ENCODE data around the gene CFAP70.

CFAP70 gene

GRCh38 chr10:73386583-73386982, 27.9 kb upstream of the CFAP70 start:
- Histone ChIP-seq H3K4me3 (ENCODE audit: low read depth in 1 of 2, low read length in 1 of 2) (no peak overlapping the region), H3K27ac (no peak overlapping the region), H3K9me3 (no peaks in the 10 kb centered on the region), H3K27me3 (no peaks in the 10 kb centered on the region), H3K36me3 (peaks cover 89% of the 10 kb centered on the region), H3K4me1 (ENCODE audit: control insufficient read depth in 1 of 2, insufficient read depth in 1 of 2, low read depth in 1 of 2, low read length in 1 of 2) (no peaks in the 10 kb centered on the region)
- no peak for TF ChIP-seq CTCF (IDR thresholded peaks at IDR 0.05)

- H3K4me1 ChIP-seq (ENCODE audit: control insufficient read depth in 1 of 2, insufficient read depth in 1 of 2, low read depth in 1 of 2, low read length in 1 of 2): no peaks in the 10 kb centered on the region
- H3K36me3 ChIP-seq: peaks cover 95% of the 10 kb centered on the region
- no peak overlapping the region for H3K4me3 ChIP-seq (ENCODE audit: low read depth in 1 of 2, low read length in 1 of 2)
- H3K9me3 ChIP-seq: no peaks in the 10 kb centered on the region
- no peaks in the 10 kb centered on the region for H3K27me3 ChIP-seq
- no peak overlapping the region for H3K27ac ChIP-seq
- no peak for TF ChIP-seq CTCF (IDR thresholded peaks at IDR 0.05)
Observed at GRCh38 chr10:73379064-73379748, 20.5 kb upstream of the CFAP70 start.

GRCh38 chr10:73376679-73377078, 18.0 kb upstream of the CFAP70 start:
- no peak for TF ChIP-seq CTCF (IDR thresholded peaks at IDR 0.05)
- Histone ChIP-seq H3K4me1 (ENCODE audit: control insufficient read depth in 1 of 2, insufficient read depth in 1 of 2, low read depth in 1 of 2, low read length in 1 of 2) (no peaks in the 10 kb centered on the region), H3K4me3 (ENCODE audit: low read depth in 1 of 2, low read length in 1 of 2) (no peak overlapping the region), H3K9me3 (no peaks in the 10 kb centered on the region), H3K27me3 (no peaks in the 10 kb centered on the region), H3K36me3 (peaks cover 84% of the 10 kb centered on the region), H3K27ac (no peak overlapping the region)

GRCh38 chr10:73368238-73368637, 9.6 kb upstream of the CFAP70 start:
- Histone ChIP-seq H3K4me1 (ENCODE audit: control insufficient read depth in 1 of 2, insufficient read depth in 1 of 2, low read depth in 1 of 2, low read length in 1 of 2) (no peaks in the 10 kb centered on the region), H3K36me3 (peaks cover 61% of the 10 kb centered on the region), H3K27me3 (no peaks in the 10 kb centered on the region), H3K4me3 (ENCODE audit: low read depth in 1 of 2, low read length in 1 of 2) (no peak overlapping the region), H3K9me3 (no peaks in the 10 kb centered on the region), H3K27ac (no peak overlapping the region)
- no peak for TF ChIP-seq CTCF (IDR thresholded peaks at IDR 0.05)

GRCh38 chr10:73366381-73367298, 8.0 kb upstream of the CFAP70 start:
- no peak for TF ChIP-seq CTCF (IDR thresholded peaks at IDR 0.05)
- peaks cover 51% of the 10 kb centered on the region for H3K36me3 ChIP-seq
- no peaks in the 10 kb centered on the region for H3K9me3 ChIP-seq
- H3K4me3 ChIP-seq (ENCODE audit: low read depth in 1 of 2, low read length in 1 of 2): no peak overlapping the region
- no peaks in the 10 kb centered on the region for H3K4me1 ChIP-seq (ENCODE audit: control insufficient read depth in 1 of 2, insufficient read depth in 1 of 2, low read depth in 1 of 2, low read length in 1 of 2)
- no peak overlapping the region for H3K27ac ChIP-seq
- no peaks in the 10 kb centered on the region for H3K27me3 ChIP-seq
